ENCODE results near the gene SLC43A2. TPM values are rescaled to one million over a fixed set of nuclear protein-coding genes. Genes with fewer than 3 reads are reported as not detected.

SLC43A2 gene
- total RNA-seq, 1 experiment from 2014 or later, result 6.8 TPM

GRCh38 chr17:1601571-1601970, 27.1 kb downstream of the SLC43A2 start:
- no TSS peak for BruUV-seq (replicated peaks)
- TF ChIP-seq EZH2 (IDR thresholded peaks at IDR 0.05; ENCODE audit: low read depth) (no peak), CTCF (conservative IDR thresholded peaks at IDR 0.05) (no peak)

GRCh38 chr17:1598399-1599095, 30.1 kb downstream of the SLC43A2 start:
- no TSS peak for BruUV-seq (replicated peaks)
- no peak overlapping the region for H3K4me2 ChIP-seq
- no peaks in the 10 kb centered on the region for H3K27me3 ChIP-seq (ENCODE audit: insufficient read depth, low read depth)
- H3K27ac ChIP-seq, result no peak overlapping the region
- POLR2A ChIA-PET (ENCODE audit: unreplicated experiment), result no interaction called here
- H2AFZ ChIP-seq, result no peak overlapping the region
- H3K4me1 ChIP-seq (replicated peaks; ENCODE audit: insufficient read depth), result no peaks in the 10 kb centered on the region; the same call in 1 of the 2 replicates
- TF ChIP-seq CTCF (conservative IDR thresholded peaks at IDR 0.05) (no peak), EZH2 (IDR thresholded peaks at IDR 0.05; ENCODE audit: low read depth) (no peak)
- no peaks in the 10 kb centered on the region for H3K9me3 ChIP-seq (ENCODE audit: insufficient read depth, low read depth)
- CTCF ChIA-PET, result interaction anchor here (1.1 kb wide), 1 partner anchor 24 kb away, joined by 3 read pairs; no protein-coding TSS in a partner anchor
- no peaks in the 10 kb centered on the region for H3K36me3 ChIP-seq (ENCODE audit: low read depth)
- intact Hi-C loops (cut with micrococcal nuclease; ENCODE audit: unreplicated experiment), result no loop called here
- no peaks in the 10 kb centered on the region for H3K9me2 ChIP-seq (ENCODE audit: insufficient read depth)
- H3F3A ChIP-seq (ENCODE audit: insufficient read depth, low read depth), result peaks cover 4% of the 10 kb centered on the region; the same call in 1 of the 2 replicates
- no peaks in the 10 kb centered on the region for H3K79me2 ChIP-seq (ENCODE audit: low read depth)
- H4K20me1 ChIP-seq (ENCODE audit: insufficient read depth), result no peaks in the 10 kb centered on the region
- no peak for DNase-seq
- no peak overlapping the region for H3K4me3 ChIP-seq

More at GRCh38 chr17:1601571-1601970, 27.1 kb downstream of the SLC43A2 start:
- Histone ChIP-seq H3K9me3 (ENCODE audit: insufficient read depth, low read depth) (no peaks in the 10 kb centered on the region), H3K4me3 (no peak overlapping the region), H3K27ac (no peak overlapping the region), H3K4me1 (replicated peaks; ENCODE audit: insufficient read depth) (no peaks in the 10 kb centered on the region), H3K27me3 (ENCODE audit: insufficient read depth, low read depth) (no peaks in the 10 kb centered on the region), H2AFZ (no peak overlapping the region), H3K9me2 (ENCODE audit: insufficient read depth) (no peaks in the 10 kb centered on the region), H3K36me3 (ENCODE audit: low read depth) (no peaks in the 10 kb centered on the region), H3K79me2 (ENCODE audit: low read depth) (no peaks in the 10 kb centered on the region), H3F3A (ENCODE audit: insufficient read depth, low read depth) (no peaks in the 10 kb centered on the region), H3K4me2 (no peak overlapping the region), H4K20me1 (ENCODE audit: insufficient read depth) (no peaks in the 10 kb centered on the region)
- POLR2A ChIA-PET (ENCODE audit: unreplicated experiment), result no interaction called here
- intact Hi-C loops (cut with micrococcal nuclease; ENCODE audit: unreplicated experiment), result no loop called here
- DNase-seq, result no peak
- CTCF ChIA-PET, result no interaction called here

- ChIA-PET POLR2A (ENCODE audit: unreplicated experiment) (no interaction called here), CTCF (interaction anchor here (1.1 kb wide), 1 partner anchor 24 kb away, joined by 3 read pairs; no protein-coding TSS in a partner anchor)
- H2AFZ ChIP-seq, result no peak overlapping the region
- no peak overlapping the region for H3K4me3 ChIP-seq
- no peak for DNase-seq
- BruUV-seq (replicated peaks), result no TSS peak
- intact Hi-C loops (cut with micrococcal nuclease; ENCODE audit: unreplicated experiment), result no loop called here
- H3K4me1 ChIP-seq (replicated peaks; ENCODE audit: insufficient read depth), result no peaks in the 10 kb centered on the region; the same call in 1 of the 2 replicates
- no peak overlapping the region for H3K27ac ChIP-seq
- H3K9me3 ChIP-seq (ENCODE audit: insufficient read depth, low read depth), result no peaks in the 10 kb centered on the region
- no peaks in the 10 kb centered on the region for H4K20me1 ChIP-seq (ENCODE audit: insufficient read depth)
- H3K27me3 ChIP-seq (ENCODE audit: insufficient read depth, low read depth), result no peaks in the 10 kb centered on the region
- H3K9me2 ChIP-seq (ENCODE audit: insufficient read depth), result no peaks in the 10 kb centered on the region
- H3K4me2 ChIP-seq, result no peak overlapping the region
- TF ChIP-seq EZH2 (IDR thresholded peaks at IDR 0.05; ENCODE audit: low read depth) (no peak), CTCF (conservative IDR thresholded peaks at IDR 0.05) (no peak)
- peaks cover 8% of the 10 kb centered on the region; the same call in 1 of the 2 replicates for H3F3A ChIP-seq (ENCODE audit: insufficient read depth, low read depth)
- H3K79me2 ChIP-seq (ENCODE audit: low read depth), result no peaks in the 10 kb centered on the region
- no peaks in the 10 kb centered on the region for H3K36me3 ChIP-seq (ENCODE audit: low read depth)
These were observed 30.7 kb downstream of the SLC43A2 start for GRCh38 chr17:1597861-1598342.

Measured in PC-9 (cell line).